HG02642 (cell line): Measurements from ENCODE around the gene SCARB1.
"Not testable (repeated sequence)": the region's sequence is repeated elsewhere in the genome, so short reads cannot be mapped to it uniquely, and the experiment has no call there.

Experiments
- ATAC-seq: cut with Tn5 transposase; IDR thresholded peaks from one replicate; pipeline ENCODE4 v1.9.1; 2021; ENCODE audit warnings: mild to moderate bottlenecking; ENCODE audit not compliant: unreplicated experiment, poor library complexity

Gene SCARB1

DNA sequence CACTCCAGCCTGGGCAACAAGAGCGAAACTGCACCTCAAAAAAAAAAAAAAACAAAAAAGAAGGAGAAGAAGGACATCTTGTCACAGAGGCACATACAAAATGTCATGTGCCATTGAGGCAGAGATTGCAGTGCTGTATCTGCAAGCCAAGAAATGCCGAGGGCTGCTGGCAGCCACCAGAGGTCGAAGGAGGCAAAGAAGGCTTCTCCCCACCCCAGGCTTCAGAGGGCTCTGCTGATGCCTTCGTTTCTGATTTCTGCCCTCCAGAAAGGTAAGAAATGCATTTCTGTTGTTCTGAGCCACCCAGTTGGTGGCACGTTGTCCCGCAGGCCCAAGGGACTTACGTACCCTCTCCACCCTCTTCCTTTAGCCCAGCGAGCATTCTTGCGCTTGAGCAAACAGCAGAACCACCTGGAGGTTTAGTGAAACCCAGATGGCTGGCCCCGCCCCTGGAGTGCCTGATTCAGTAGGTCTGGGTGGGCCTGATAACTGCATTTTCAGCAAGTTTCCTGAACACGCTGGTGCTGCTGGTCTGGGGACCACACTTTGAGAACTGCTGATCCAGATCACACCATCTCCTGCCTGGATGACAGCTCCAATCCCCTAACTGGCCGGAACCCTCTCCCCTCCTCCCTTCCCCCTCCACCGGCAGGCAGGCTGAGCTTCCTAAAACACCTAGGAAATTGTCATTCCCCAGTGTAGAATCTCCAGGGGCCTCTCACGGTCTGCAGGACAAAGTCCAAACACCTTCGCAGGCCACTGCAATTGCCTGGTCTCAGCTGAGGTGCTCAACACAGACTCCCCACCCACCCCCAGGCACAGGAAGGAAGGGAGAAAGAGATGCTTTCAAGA is 21.1 kb upstream of the SCARB1 start:
- ATAC-seq: peak; percentile 89

DNA sequence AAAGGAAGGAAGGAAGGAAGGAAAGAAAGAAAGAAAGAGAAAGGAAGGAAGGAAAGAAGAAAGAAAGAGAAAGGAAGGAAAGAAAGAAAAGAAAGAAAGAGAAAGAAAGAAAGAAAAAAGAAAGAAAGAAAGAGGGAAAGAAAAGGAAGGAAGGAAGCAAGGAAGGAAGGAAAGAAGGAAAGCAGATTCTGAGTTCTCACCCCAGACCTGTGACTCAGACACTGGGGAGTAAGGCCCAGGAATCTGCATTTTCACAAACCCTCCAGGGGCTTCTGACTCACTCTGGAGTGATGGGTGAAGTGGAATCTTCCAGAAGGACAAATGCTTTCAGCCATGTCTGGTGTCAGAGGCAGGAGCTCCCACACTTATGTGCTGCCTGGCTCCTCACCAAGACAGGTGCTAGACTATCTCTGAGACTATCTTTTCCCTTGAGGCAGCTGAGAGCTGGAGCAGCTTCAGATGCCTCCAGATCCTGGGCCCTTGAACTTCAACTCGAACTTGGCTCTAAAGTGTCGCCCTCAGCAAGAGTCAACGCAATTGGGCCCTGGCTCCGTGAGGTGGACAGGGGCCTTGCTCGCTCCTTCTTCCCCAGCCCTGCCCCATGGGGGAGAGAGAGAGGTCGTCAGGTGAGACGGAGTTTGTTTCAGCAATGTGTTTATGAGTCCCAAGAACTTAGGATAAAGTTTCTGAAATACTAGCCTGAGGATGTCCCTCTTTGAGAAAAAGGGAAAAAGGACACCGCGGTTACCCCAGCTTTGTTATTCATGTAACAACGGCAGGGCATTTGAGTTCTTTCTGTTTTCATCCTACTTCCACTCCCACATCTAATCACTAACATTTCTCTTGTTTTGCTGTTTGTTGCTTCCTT is 19.8 kb upstream of the SCARB1 start:
- no peak for ATAC-seq

GRCh38 chr12:124881123-124881522 is 17.5 kb upstream of the SCARB1 start:
- no peak for ATAC-seq

- not testable (repeated sequence) for ATAC-seq
These were observed 16.7 kb upstream of the SCARB1 start for GRCh38 chr12:124880335-124880734.

DNA sequence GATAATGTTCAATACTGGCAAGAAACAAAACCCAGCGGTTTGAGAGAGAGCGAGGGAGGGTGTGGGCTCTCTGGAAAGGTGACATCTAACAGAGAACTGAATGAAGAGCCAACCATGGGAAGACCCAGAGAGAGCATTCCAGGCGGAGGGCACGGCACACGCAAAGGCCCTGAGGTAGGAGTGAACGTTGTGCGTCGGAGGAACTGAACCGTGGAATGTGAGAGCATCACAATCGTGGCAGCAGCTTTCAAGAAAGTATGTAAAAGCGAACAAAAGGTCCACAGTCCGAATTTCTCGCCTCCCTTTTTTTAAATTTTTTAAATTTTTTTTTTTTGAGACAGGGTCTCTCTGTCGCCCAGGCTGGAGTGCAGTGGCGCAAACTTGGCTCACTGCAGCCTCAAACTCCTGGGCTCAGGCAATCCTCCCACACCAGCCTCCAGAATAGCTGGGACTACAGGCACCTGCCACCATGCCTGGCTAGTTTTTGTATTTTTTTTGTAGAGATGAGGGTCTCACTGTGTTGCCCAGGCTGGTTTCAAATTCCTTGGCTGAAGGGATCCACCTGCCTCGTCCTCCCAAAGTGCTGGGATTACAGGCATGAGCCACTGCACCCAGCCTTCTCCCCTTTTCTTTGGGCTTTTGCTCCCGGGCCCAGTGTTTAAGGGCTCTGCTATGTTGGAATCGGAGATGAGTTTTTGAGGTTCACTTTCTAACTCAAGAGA is 15.3 kb upstream of the SCARB1 start:
- no peak for ATAC-seq

DNA sequence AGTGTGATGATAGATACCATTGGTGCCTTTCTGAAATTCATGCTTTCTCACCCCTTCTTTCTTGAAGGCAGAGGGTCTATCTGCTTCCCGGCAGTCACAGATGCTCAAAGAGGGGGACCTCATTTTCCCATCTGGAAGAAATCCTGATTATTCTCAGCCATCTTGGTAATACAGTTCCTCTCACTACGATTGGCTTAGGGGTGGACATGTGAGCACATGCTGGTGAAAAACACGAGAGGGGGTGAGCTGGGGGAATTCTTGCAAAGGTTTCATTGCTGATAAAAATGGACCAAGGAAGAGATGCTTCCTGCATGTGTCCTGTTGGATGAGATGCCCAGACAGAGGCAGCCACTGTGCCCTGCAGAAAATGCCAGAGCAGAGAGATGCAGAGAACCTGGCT is 13.8 kb upstream of the SCARB1 start:
- no peak for ATAC-seq

GRCh38 chr12:124876171-124876570 is 12.5 kb upstream of the SCARB1 start:
- no peak for ATAC-seq

GRCh38 chr12:124875803-124876132 is 12.1 kb upstream of the SCARB1 start:
- no peak for ATAC-seq

DNA sequence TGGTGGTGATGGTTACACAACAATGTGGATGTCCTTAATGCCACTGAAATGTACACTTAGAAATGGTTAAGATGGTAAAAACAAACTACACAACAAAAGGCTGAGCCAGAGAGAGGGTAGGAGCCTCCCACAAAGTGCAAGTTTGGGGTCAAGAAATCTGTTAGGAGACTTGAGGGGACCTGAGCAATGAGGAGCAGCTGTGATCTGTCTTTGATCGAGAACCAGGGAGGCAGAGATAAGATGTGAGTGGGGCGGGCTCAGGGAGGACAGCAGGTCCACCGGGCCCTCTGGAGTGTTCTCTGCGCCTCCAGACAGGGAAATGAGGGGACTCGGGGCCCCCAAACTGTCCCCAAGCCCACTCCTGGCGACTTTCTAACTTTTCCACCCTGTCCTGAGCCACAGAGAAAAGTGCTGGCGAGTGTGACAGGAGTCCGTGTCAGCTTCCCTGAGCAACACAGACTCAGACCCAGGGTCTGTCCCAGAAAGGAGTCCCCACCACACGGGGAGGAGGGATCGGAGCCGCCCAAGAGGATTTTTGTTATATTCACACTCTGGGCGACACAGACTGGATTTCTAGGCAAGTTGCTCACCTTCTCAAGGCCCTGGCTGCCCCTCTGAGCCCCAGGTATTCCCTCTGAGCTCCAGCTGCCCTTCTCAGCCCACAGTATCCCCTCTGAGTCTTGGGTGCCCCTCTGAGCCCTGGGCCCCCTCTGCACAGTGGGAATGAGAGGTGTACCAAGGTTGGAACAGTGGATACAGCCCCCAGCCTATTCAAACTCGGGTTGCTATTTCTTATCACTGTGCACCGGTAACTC is 11.5 kb upstream of the SCARB1 start:
- no peak for ATAC-seq

- no peak for ATAC-seq
These were observed 10.5 kb upstream of the SCARB1 start for GRCh38 chr12:124874188-124874587.

- no peak for ATAC-seq
These were observed 8.5 kb upstream of the SCARB1 start for GRCh38 chr12:124872068-124872719.

GRCh38 chr12:124871297-124871696 is 7.6 kb upstream of the SCARB1 start:
- ATAC-seq: no peak

- ATAC-seq: no peak
These were observed 6.9 kb upstream of the SCARB1 start for GRCh38 chr12:124870515-124870914.

DNA sequence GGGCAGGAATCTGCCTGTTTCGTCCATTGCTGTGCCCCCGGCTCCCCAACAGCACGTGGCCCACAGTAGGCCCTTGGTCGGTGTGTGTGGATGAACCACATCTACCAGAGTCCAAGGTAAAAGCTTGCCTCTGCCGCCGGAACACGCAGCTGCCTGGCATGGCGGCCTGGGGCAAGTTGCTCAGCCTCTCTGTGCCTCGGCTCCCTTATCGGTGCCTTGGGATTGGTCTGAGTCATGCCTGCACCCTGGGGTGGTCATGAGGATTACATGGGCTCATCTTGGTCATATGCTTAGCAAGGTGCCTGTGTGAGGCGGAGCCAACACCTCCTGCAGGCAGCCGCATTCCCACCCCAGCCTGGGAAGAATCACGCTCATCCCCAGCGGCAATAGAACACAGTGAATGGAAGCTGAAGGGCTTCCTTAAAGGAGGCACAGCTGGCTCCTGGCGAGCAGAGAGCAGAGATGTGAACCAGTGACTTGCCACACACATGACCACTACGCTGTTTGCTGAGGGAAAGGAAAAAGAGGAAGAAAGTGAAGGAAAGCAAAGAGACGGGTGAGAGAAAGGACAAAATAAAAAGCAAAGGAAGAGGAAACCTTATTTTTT is 5.5 kb upstream of the SCARB1 start:
- ATAC-seq: no peak

- ATAC-seq: no peak
These were observed 4.8 kb upstream of the SCARB1 start for GRCh38 chr12:124868252-124869058.

GRCh38 chr12:124867401-124867930 is 3.8 kb upstream of the SCARB1 start:
- no peak for ATAC-seq

GRCh38 chr12:124866883-124867400 is 3.3 kb upstream of the SCARB1 start:
- no peak for ATAC-seq
